Dermis blood vessel endothelial cell (primary cell): ENCODE results near the gene CA6. TPM values are rescaled to one million over a fixed set of nuclear protein-coding genes. Genes with fewer than 3 reads are reported as not detected.
"Not testable (repeated sequence)": the region's sequence is repeated elsewhere in the genome, so short reads cannot be mapped to it uniquely, and the experiment has no call there.

Experiments
- DNase-seq: peaks from one replicate; pipeline ENCODE4 v3.0.0; 2010
- total RNA-seq: library from RNA; depleted of rRNA; stranded (reverse); fragments of >200 nt; gene quantifications from 2 replicates; pipeline ENCODE4 v1.2.3, GENCODE V29; 2014

CA6 gene
- total RNA-seq, 1 donor from 2014 or later, result not detected

- DNase-seq, result no peak
These were observed 18.7 kb upstream of the CA6 start for GRCh38 chr1:8926707-8927694.

- DNase-seq, result no peak
These were observed 15.6 kb upstream of the CA6 start for GRCh38 chr1:8930116-8930515.

- DNase-seq, result not testable (repeated sequence)
These were observed 8.6 kb upstream of the CA6 start for GRCh38 chr1:8937051-8937450.

GRCh38 chr1:8937701-8938100, 8.0 kb upstream of the CA6 start:
- DNase-seq, result no peak

- DNase-seq, result no peak
These were observed 7.3 kb upstream of the CA6 start for GRCh38 chr1:8938232-8938999.

- DNase-seq, result no peak
These were observed 6.7 kb upstream of the CA6 start for GRCh38 chr1:8939000-8939265.

- no peak for DNase-seq
These were observed 6.2 kb upstream of the CA6 start for GRCh38 chr1:8939362-8939995.

GRCh38 chr1:8941906-8942305, 3.8 kb upstream of the CA6 start:
- peak; percentile 84 for DNase-seq

- DNase-seq, result peak; percentile 29
These were observed 1.9 kb upstream of the CA6 start for GRCh38 chr1:8943498-8944405.

- peak; percentile 70 for DNase-seq
These were observed 1.5 kb downstream of the CA6 start for GRCh38 chr1:8947127-8947691.

GRCh38 chr1:8950309-8950708, 4.6 kb downstream of the CA6 start:
- no peak for DNase-seq

GRCh38 chr1:8951231-8951630, 5.6 kb downstream of the CA6 start:
- no peak for DNase-seq

- DNase-seq, result no peak
These were observed 9.7 kb downstream of the CA6 start for GRCh38 chr1:8955406-8955805.

GRCh38 chr1:8956461-8957349, 11.0 kb downstream of the CA6 start:
- no peak for DNase-seq

GRCh38 chr1:8962812-8963530, 17.3 kb downstream of the CA6 start:
- peak; percentile 82 for DNase-seq

GRCh38 chr1:8963963-8964362, 18.3 kb downstream of the CA6 start:
- DNase-seq, result no peak

- DNase-seq, result no peak
These were observed 19.6 kb downstream of the CA6 start for GRCh38 chr1:8965121-8965820.

- DNase-seq, result no peak
These were observed 20.9 kb downstream of the CA6 start for GRCh38 chr1:8966606-8967005.

- not testable (repeated sequence) for DNase-seq
These were observed 23.2 kb downstream of the CA6 start for GRCh38 chr1:8968902-8969301.

- no peak for DNase-seq
These were observed 24.3 kb downstream of the CA6 start for GRCh38 chr1:8969937-8970336.
